Stimulated activated memory B cell treated with anti-CD40 and anti-IgM and Interleukin-4, amounts not matched to agents 10 μg/mL and 1 μg/mL and 100 μg/mL, for 72 hours (primary cell): Measurements from ENCODE around the gene HSPH1.
"Not testable (repeated sequence)": the region's sequence is repeated elsewhere in the genome, so short reads cannot be mapped to it uniquely, and the experiment has no call there.

ENCODE experiments used
- ATAC-seq: fragments of 150-1000 bp; cut with Tn5 transposase; 2 replicates; pipeline ENCODE4 v1.10.0; 2021
- H3K27ac Mint-ChIP-seq: one replicate; pipeline ENCODE4 v1.8.0; 2022; ENCODE audit warnings: mild to moderate bottlenecking, mixed read lengths
- H3K27me3 Mint-ChIP-seq: one replicate; pipeline ENCODE4 v1.8.0; 2022; ENCODE audit warnings: mixed read lengths
- H3K36me3 Mint-ChIP-seq: one replicate; pipeline ENCODE4 v1.8.0; 2022; ENCODE audit warnings: mixed read lengths
- H3K4me1 Mint-ChIP-seq: one replicate; pipeline ENCODE4 v1.8.0; 2022; ENCODE audit warnings: mixed read lengths
- H3K4me3 Mint-ChIP-seq: one replicate; pipeline ENCODE4 v1.8.0; 2022; ENCODE audit warnings: mild to moderate bottlenecking, moderate library complexity, mixed read lengths
- H3K9me3 Mint-ChIP-seq: one replicate; pipeline ENCODE4 v1.8.0; 2022; ENCODE audit warnings: mixed read lengths

The HSPH1 gene

DNA sequence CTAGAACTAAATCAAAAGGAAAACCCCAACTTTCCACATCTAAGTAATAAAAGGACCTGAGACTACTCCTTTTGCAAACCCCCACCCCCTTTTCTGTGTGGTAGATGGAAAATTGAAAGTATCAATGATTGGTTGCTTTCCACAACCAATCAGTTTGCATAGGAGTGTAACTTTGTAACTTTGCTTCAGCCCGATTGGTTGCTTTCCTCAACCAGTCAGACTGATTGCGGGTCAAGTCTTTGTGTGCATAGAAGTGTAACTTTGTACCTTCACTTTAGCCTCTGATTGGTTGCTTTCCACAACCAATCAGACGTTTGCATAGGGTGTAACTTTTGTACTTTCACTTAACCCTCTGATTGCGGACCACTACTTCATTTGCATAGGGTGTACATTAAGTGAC, 30.0 kb upstream of the HSPH1 start:
- Mint-ChIP-seq H3K27ac (no peak overlapping the region), H3K9me3 (no peaks in the 10 kb centered on the region), H3K36me3 (peaks cover 6% of the 10 kb centered on the region), H3K4me1 (no peaks in the 10 kb centered on the region), H3K4me3 (no peak overlapping the region), H3K27me3 (no peaks in the 10 kb centered on the region)
- no peak for ATAC-seq

DNA sequence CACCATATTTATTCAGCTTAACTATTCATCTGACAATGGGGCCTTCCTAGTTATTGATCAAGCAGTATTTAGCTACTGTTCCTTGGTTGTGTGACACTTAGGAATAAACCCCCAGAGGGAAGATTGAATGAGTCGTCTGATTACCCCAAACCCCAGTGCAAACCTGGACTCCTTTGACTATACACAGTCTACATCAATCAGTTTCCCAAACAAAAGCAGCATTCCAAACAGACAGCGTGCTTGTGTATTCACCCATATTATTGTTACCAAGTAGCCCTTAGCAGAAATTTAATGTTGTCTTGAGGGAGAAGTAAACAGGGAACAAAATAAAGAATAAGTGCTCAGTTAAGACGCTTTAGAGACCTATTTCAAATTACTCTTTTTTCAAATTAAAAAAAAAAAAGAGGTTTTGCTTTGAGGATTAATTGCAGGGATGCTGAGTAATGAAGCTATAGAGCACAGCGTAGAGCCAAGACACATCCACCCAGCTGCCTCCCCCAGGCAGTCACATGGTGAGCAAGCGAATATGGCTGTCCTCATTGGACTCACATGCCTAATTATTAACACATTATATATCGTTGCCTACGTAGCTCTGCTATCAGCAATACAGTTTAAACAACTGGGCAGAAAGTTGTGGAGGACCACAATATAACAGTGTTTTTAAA, 23.4 kb upstream of the HSPH1 start:
- Mint-ChIP-seq H3K9me3 (no peaks in the 10 kb centered on the region), H3K27me3 (no peaks in the 10 kb centered on the region), H3K4me3 (no peak overlapping the region), H3K27ac (no peak overlapping the region), H3K36me3 (no peaks in the 10 kb centered on the region), H3K4me1 (no peaks in the 10 kb centered on the region)
- ATAC-seq = no peak

DNA sequence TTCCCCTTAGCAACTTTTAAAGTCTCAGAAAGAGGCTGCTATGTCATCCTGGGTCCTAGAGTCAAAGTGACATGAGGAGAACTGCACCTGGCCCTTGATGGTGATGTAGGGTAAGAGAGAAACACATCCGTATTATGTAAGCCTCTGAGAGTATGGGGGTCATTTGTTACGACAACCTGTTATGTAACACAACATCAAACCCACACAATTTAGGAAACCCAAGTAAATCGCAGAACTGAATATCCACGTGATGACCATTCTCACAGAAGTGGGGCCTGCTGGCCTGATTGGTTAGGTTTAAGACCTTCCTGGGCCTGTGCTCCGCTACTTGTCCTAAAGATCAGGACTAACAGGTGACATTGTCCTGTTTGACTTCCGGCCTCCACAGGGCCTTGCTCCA, 22.7 kb upstream of the HSPH1 start:
- Mint-ChIP-seq H3K4me1 (peaks cover 3% of the 10 kb centered on the region), H3K36me3 (no peaks in the 10 kb centered on the region), H3K4me3 (no peak overlapping the region), H3K27ac (no peak overlapping the region), H3K9me3 (no peaks in the 10 kb centered on the region), H3K27me3 (no peaks in the 10 kb centered on the region)
- ATAC-seq = no peak

DNA sequence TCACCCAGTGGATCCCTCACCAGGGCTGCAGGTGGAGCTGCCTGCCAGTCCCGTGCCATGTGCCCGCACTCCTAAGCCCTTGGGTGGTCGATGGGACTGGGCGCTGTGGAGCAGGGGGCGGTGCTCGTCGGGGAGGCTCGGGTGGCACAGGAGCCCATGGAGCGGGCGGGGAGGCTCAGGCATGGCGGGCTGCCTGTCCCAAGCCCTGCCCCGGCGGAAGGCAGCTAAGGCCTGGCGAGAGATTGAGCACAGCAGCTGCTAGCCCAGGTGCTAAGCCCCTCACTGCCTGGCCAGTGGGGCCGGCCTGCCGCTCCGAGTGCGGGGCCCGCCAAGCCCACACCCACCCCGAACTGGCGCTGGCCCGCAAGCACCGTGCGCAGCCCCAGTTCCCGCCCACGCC, 21.3 kb upstream of the HSPH1 start:
- ATAC-seq = no peak
- H3K27me3 Mint-ChIP-seq = no peaks in the 10 kb centered on the region
- no peaks in the 10 kb centered on the region for H3K36me3 Mint-ChIP-seq
- H3K4me3 Mint-ChIP-seq = no peak overlapping the region
- no peaks in the 10 kb centered on the region for H3K9me3 Mint-ChIP-seq
- H3K4me1 Mint-ChIP-seq = peaks cover 6% of the 10 kb centered on the region
- H3K27ac Mint-ChIP-seq = no peak overlapping the region

DNA sequence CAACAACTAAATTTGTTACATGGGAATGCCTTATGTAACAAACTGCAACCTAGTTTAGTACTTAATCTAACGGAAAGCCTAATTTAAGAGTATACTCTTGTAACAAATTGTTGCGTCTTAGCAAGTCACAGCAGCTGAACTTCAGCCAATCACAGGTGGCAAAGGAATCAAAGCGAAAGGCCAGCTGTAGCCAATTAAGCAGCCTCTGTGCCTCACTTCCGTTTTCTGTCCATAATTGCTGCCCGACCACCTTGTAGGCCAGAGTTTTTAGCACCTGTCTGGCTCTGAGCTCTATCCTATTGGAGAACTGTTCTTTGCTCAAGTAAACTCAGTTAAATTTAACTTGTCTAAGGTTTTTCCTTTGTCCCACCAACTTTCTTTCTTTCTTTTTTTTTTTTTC, 18.1 kb upstream of the HSPH1 start:
- H3K4me3 Mint-ChIP-seq = no peak overlapping the region
- H3K9me3 Mint-ChIP-seq = peaks cover 4% of the 10 kb centered on the region
- no peak overlapping the region for H3K27ac Mint-ChIP-seq
- no peak for ATAC-seq
- H3K36me3 Mint-ChIP-seq = no peaks in the 10 kb centered on the region
- no peaks in the 10 kb centered on the region for H3K27me3 Mint-ChIP-seq
- peaks cover 6% of the 10 kb centered on the region for H3K4me1 Mint-ChIP-seq

DNA sequence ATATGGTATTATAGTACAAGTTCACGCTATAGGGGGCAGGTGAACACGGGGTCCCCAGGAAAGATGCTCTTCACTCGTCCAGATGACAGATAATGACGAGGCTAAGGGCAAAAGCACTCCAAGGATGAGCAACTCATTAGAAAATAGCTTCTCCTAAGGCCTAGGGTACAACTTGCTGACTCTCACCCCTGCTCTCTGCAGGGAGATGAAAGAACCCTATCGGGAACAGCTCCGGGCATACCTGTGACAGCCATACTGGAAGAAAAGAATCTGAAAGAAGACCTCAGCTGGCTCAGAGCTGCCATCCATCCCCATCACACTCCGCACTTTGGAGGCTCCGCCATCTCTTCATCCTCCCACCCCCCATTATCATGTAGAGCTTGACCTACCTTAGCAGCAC, 17.5 kb upstream of the HSPH1 start:
- Mint-ChIP-seq H3K4me1 (peaks cover 6% of the 10 kb centered on the region), H3K27ac (no peak overlapping the region), H3K4me3 (no peak overlapping the region), H3K36me3 (no peaks in the 10 kb centered on the region), H3K27me3 (no peaks in the 10 kb centered on the region), H3K9me3 (peaks cover 4% of the 10 kb centered on the region)
- ATAC-seq = no peak

DNA sequence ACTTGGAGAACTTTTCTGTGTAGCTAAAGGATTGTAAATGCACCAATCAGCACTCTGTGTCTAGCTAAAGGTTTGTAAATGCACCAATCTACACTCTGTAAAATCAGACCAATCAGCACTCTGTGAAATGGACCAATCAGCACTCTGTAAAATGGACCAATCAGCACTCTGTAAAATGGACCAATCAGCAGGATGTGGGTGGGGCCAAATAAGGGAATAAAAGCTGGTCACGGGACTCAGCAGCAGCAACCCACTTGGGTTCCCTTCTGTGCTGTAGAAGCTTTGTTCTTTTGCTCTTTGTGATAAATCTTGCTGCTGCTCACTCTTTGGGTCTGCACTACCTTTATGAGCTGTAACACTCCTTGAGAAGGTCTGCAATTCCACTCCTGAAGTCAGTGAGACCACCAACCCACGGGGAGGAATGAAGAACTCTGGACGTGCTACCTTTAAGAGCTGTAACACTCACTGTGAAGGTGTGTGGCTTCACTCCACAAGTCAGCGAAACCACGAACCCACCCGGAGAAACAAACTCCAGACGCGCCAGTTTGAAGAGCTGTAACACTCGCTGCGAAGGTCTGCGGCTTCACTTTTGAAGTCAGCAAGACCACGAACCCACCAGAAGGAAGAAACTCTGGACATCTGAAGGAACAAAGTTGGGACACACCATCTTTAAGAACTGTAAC, 16.2 kb upstream of the HSPH1 start:
- not testable (repeated sequence) for H3K27ac Mint-ChIP-seq, H3K4me3 Mint-ChIP-seq

DNA sequence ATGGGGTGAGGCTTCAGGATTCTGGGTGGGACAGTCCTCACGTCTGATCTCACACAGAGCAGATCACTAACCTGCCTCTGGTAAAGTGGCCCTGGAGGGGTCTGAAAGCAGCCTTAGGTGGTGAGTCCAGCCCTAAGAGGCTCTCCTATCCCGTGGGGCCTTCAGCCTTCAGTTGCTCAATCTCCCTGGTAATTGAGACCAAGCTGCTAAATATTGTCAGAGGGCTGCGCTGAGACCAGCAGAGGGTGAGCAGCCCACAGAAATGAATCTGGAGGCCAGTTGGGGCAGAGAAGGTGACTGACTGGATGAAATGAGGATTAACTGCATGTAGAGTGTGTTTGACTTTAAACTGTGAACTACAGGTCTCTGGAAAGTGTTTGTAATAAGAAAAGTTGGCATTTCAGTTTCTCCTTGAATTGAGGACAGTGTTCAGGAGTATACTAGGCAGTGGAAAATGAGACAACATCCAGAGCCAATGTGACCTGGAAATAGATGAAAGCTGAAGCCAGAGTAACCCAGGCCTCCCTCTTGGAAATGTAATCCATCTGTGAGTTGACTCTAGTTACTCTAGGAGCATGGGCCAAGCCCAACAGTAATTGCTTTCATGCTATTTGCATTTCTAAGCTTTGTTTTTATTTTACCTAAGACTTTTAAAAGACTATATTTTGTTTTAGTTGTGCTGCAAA, 14.3 kb upstream of the HSPH1 start:
- Mint-ChIP-seq H3K4me1 (peaks cover 6% of the 10 kb centered on the region), H3K9me3 (peaks cover 4% of the 10 kb centered on the region), H3K36me3 (no peaks in the 10 kb centered on the region), H3K27me3 (peaks cover 28% of the 10 kb centered on the region), H3K4me3 (no peak overlapping the region), H3K27ac (no peak overlapping the region)
- ATAC-seq = no peak

More for the DNA sequence above, 16.2 kb upstream of the HSPH1 start:
- H3K27me3 Mint-ChIP-seq = peaks cover 12% of the 10 kb centered on the region
- H3K4me1 Mint-ChIP-seq, H3K36me3 Mint-ChIP-seq, ATAC-seq, H3K9me3 Mint-ChIP-seq: not testable (repeated sequence)

DNA sequence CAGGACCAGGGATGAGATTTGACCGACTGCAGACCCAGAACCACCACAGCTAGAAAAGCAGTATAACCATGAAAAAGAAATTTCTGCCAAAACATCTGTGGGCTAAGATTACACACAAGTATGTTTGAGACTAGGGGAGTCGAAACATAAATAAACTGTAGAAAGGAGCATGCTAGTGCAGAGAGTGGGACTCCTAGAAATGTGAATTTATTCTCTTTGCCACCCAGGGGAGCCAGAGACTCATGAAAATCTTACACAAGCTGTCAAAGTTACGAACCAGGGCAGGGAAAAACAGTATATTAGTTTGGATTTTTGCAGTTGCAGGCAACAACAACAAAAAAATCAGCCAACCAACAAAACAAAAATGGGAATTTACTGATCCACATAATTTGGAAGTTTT, 12.3 kb upstream of the HSPH1 start:
- H3K36me3 Mint-ChIP-seq = no peaks in the 10 kb centered on the region

DNA sequence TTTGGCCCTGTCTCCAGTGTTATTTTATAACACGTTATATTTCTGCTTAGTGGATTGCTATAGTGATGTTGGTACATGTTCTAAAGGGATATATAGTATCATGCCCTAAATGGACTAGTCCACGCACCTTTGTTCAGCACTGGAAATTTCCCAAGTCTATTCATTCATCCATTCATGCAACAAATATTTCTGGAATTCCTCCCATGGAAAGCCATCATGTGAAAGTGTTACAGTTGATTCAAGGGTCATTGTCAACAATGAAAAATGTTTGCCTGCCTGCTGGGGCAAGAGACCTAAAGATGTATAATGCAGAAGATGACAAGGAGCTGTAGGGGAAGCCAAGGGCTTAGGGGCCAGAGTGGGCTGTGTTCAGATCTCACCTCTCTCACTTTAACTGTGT, 10.8 kb upstream of the HSPH1 start:
- H3K9me3 Mint-ChIP-seq = peaks cover 4% of the 10 kb centered on the region
- no peak for ATAC-seq
- H3K4me3 Mint-ChIP-seq = no peak overlapping the region
- peaks cover 37% of the 10 kb centered on the region for H3K27me3 Mint-ChIP-seq
- H3K4me1 Mint-ChIP-seq = no peaks in the 10 kb centered on the region
- no peaks in the 10 kb centered on the region for H3K36me3 Mint-ChIP-seq
- no peak overlapping the region for H3K27ac Mint-ChIP-seq

More for the DNA sequence above, 12.3 kb upstream of the HSPH1 start:
- Mint-ChIP-seq H3K27ac (no peak overlapping the region), H3K27me3 (peaks cover 37% of the 10 kb centered on the region), H3K4me3 (no peak overlapping the region), H3K9me3 (peaks cover 4% of the 10 kb centered on the region), H3K4me1 (no peaks in the 10 kb centered on the region)
- no peak for ATAC-seq

DNA sequence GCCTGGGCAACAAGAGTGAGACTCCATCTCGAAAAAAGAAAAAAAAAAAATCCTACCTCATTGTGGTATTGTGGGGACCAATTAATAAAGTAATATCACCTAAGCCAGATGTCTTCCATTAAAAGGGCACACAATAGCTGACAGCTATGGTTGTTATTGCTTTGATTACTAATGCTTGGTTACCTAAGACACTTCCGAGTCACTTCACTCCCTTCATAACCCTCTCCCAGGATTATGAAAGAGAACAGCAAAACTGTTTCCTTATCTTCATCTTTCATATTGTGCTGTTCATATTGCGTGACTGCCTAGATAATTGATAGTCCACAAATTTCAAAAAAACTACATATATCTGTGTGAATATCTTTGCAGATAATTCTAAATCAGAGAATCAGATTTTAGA, 10.3 kb upstream of the HSPH1 start:
- H3K27ac Mint-ChIP-seq = no peak overlapping the region
- no peaks in the 10 kb centered on the region for H3K9me3 Mint-ChIP-seq
- no peak overlapping the region for H3K4me3 Mint-ChIP-seq
- no peaks in the 10 kb centered on the region for H3K36me3 Mint-ChIP-seq
- peaks cover 37% of the 10 kb centered on the region for H3K27me3 Mint-ChIP-seq
- no peaks in the 10 kb centered on the region for H3K4me1 Mint-ChIP-seq
- no peak for ATAC-seq

DNA sequence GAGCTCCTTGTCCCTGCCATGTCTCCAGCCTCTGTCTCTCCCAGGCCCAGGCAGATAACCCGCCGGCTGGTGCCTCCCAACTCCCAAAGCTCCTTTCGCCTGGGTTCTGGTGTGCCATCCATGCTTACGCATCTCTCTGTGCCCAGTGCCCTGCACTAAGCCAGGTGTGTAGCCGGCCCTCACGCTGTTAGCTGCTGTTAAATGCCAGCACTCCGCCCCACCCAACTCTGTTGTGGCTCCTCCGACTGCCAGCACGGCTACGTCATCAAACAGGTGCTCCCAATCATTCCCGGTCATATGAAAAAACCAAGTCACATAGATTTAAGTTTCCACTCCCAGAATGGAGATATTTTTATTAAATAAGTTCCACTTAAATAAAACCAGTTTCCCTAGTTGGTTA, 7.0 kb upstream of the HSPH1 start:
- H3K4me1 Mint-ChIP-seq = no peaks in the 10 kb centered on the region
- H3K27ac Mint-ChIP-seq = no peak overlapping the region
- no peaks in the 10 kb centered on the region for H3K36me3 Mint-ChIP-seq
- H3K9me3 Mint-ChIP-seq = no peaks in the 10 kb centered on the region
- ATAC-seq = no peak
- peaks cover 32% of the 10 kb centered on the region for H3K27me3 Mint-ChIP-seq
- H3K4me3 Mint-ChIP-seq = no peak overlapping the region

DNA sequence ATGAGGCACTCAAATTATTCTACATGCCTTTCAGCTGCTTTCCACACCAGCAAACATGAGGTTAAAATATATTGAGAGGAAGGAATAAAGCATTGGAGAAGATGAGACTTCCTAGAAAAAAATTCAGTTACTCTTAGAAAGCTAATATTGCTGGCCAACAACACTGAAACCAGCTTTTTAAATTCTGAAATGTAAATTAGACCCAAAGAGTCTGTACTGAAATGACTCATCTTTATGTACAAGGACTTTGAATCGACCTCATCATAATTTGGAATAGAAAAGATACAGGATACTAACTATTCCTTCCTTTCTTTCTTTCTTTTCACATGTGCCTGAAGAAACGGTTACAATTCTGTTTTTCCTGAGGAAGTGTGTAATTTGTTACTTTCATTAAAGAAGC, 6.5 kb upstream of the HSPH1 start:
- Mint-ChIP-seq H3K36me3 (no peaks in the 10 kb centered on the region), H3K27me3 (peaks cover 27% of the 10 kb centered on the region), H3K9me3 (no peaks in the 10 kb centered on the region), H3K4me1 (no peaks in the 10 kb centered on the region), H3K4me3 (no peak overlapping the region), H3K27ac (no peak overlapping the region)
- ATAC-seq = no peak

DNA sequence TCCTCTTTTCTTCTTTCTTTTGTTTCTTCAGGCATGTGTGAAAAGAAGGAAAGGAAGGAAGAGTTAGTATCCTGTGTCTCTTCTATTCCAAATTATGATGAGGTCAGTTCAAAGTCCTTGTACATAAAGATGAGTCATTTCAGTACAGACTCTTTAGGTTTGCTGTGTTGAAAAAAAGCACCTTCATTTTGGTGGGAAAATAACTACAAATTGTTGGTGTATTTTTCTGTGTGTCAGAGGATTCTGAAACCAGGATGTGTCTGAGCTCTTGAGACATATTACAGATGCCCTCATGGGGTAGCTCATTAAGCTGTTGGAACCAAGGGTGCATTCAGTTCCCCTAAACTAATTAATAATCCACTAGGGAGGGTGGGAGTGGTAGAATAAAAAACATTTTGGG, 5.8 kb upstream of the HSPH1 start:
- H3K27me3 Mint-ChIP-seq = peaks cover 20% of the 10 kb centered on the region
- no peak overlapping the region for H3K4me3 Mint-ChIP-seq
- no peaks in the 10 kb centered on the region for H3K36me3 Mint-ChIP-seq
- no peaks in the 10 kb centered on the region for H3K9me3 Mint-ChIP-seq
- peaks cover 6% of the 10 kb centered on the region for H3K4me1 Mint-ChIP-seq
- no peak overlapping the region for H3K27ac Mint-ChIP-seq
- no peak for ATAC-seq

DNA sequence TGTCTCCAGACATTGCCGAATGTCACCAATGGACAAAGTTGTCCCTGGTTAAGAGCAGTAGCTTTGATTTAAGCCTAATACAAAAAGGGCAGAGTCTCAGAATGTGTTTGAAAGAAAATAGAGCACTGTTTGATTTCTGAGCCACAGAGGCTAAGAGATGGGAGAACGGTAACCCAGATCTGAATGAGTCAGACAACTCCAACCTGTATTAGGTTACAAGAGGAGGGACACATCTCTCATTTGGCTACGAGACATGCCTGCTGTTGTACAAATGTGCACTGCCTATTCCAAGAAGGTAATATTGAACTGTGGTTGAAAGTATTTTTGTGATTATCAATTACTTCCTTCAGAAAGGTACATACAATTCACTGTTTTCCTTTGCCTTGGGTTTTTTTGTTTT, 4.9 kb upstream of the HSPH1 start:
- Mint-ChIP-seq H3K4me1 (peaks cover 8% of the 10 kb centered on the region), H3K27me3 (peaks cover 11% of the 10 kb centered on the region), H3K36me3 (no peaks in the 10 kb centered on the region), H3K9me3 (no peaks in the 10 kb centered on the region), H3K4me3 (no peak overlapping the region), H3K27ac (no peak overlapping the region)
- no peak for ATAC-seq
